Measurements from ENCODE around the gene LPIN2. TPM values are rescaled to one million over a fixed set of nuclear protein-coding genes. Genes with fewer than 3 reads are reported as not detected.

The LPIN2 gene, protein sequence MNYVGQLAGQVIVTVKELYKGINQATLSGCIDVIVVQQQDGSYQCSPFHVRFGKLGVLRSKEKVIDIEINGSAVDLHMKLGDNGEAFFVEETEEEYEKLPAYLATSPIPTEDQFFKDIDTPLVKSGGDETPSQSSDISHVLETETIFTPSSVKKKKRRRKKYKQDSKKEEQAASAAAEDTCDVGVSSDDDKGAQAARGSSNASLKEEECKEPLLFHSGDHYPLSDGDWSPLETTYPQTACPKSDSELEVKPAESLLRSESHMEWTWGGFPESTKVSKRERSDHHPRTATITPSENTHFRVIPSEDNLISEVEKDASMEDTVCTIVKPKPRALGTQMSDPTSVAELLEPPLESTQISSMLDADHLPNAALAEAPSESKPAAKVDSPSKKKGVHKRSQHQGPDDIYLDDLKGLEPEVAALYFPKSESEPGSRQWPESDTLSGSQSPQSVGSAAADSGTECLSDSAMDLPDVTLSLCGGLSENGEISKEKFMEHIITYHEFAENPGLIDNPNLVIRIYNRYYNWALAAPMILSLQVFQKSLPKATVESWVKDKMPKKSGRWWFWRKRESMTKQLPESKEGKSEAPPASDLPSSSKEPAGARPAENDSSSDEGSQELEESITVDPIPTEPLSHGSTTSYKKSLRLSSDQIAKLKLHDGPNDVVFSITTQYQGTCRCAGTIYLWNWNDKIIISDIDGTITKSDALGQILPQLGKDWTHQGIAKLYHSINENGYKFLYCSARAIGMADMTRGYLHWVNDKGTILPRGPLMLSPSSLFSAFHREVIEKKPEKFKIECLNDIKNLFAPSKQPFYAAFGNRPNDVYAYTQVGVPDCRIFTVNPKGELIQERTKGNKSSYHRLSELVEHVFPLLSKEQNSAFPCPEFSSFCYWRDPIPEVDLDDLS
- total RNA-seq: 1 to 10 TPM; 4.9 to 9.1 (median 8.2) TPM

GRCh38 chr18:3013024-3013804, at the start of gene LPIN2:
Gene LPIN2 (minus strand): TSS chr18:3013144. CDS start chr18:2960840, 52,304 bp downstream.
- H3K4me1 ChIP-seq: peaks cover 0 to 6% of the 10 kb centered on the region in 2 donors
- no peaks in the 10 kb centered on the region for H3K27me3 ChIP-seq
- peak; percentile 69 to 81 for TF ChIP-seq POLR2A (IDR thresholded peaks at IDR 0.05)
- TF ChIP-seq, protein P1, sequence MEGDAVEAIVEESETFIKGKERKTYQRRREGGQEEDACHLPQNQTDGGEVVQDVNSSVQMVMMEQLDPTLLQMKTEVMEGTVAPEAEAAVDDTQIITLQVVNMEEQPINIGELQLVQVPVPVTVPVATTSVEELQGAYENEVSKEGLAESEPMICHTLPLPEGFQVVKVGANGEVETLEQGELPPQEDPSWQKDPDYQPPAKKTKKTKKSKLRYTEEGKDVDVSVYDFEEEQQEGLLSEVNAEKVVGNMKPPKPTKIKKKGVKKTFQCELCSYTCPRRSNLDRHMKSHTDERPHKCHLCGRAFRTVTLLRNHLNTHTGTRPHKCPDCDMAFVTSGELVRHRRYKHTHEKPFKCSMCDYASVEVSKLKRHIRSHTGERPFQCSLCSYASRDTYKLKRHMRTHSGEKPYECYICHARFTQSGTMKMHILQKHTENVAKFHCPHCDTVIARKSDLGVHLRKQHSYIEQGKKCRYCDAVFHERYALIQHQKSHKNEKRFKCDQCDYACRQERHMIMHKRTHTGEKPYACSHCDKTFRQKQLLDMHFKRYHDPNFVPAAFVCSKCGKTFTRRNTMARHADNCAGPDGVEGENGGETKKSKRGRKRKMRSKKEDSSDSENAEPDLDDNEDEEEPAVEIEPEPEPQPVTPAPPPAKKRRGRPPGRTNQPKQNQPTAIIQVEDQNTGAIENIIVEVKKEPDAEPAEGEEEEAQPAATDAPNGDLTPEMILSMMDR (IDR thresholded peaks at IDR 0.05 in 4 of 5, conservative IDR thresholded peaks at IDR 0.05 in 1 of 5): peak in 1 of 5 experiments; percentile 9
- peak within 1 kb of the TSS; percentile 62 to 80 (median 70) for H3K4me3 ChIP-seq
- H3K27ac ChIP-seq: peak within 1 kb of the TSS; percentile 60 to 94 (median 78)
- DNase-seq: peak; percentile 87 to 97
- H3K36me3 ChIP-seq: no peaks in the 10 kb centered on the region
- peak; percentile 89 to 93 for ATAC-seq
- in situ Hi-C loops (cut with MboI; ENCODE audit: low sequenced_read_pairs in 4 of 4): loop anchor here in 2 of 4 donors (10.0 to 25.0 kb wide), 3 partner anchors 58 to 232 kb away; partner anchors contain the start of gene MYL12A (in 1 of the 2)
- H3K9me3 ChIP-seq: no peaks in the 10 kb centered on the region
- intact Hi-C loops (cut with DNase I; ENCODE audit: low total_unique reads): loop anchor here (1.0 to 5.0 kb wide), 4 partner anchors 50 to 438 kb away; partner anchors contain the start of genes MYL12A and MYL12B

GRCh38 chr18:3061581-3062312, 48.8 kb upstream of the LPIN2 start:
- peak overlapping the region in 2 of 4 donors; percentile 59 to 71 for H3K27ac ChIP-seq
- no peaks in the 10 kb centered on the region for H3K9me3 ChIP-seq

DNA sequence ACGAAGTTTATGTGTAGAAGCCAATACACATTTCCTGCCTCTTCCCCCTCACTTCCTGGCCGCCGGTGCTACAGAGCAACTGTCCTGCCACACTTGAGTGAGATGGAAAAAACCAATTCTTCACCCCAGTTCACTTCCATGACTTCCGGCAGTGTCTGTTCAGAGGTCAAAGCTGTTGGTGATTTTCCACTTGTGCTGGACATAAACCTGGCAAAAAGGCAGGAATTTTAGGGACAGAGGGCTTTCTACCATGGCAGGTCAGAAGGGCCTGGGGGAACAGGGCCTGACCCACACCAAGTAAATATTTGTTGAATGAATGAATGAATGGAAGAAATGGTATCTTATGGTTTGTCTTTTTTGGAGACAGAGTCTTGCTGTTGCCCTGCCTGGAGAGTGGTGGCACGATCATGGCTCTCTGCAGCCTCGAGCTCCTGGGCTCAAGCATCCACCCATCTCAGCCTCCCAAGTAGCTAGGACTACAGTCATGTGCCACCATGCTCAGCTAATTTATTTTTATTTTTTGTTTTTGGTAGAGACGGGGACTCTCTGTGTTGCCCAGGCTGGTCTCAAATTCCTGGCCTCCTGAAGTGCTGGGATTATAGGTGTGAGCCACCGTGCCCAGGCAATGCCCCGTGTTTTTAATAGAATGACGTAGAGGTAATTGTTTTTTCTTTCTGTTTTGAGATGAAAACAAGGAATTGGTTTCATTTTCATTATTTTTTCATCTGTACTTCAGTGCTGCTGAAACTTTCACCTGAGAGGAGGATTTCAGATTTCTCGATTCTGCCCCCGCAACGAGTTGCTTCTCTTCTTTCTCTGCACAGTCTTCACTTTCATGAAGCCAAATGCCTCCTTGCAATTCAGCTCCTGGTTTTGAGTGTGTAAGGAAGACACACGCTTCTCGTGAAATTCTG, 48.0 kb upstream of the LPIN2 start:
- no peak overlapping the region for H3K4me3 ChIP-seq
- in situ Hi-C loops (cut with MboI; ENCODE audit: low sequenced_read_pairs in 4 of 4) (loop anchor here in 1 of 4 donors (5.0 kb wide), 1 partner anchor 124 kb away; no protein-coding TSS in a partner anchor), intact Hi-C loops (cut with DNase I; ENCODE audit: low total_unique reads) (no loop called here)
- DNase-seq (no peak), ATAC-seq (peak; percentile 2 to 36)
- peak overlapping the region in 3 of 4 donors; percentile 47 to 71 (median 59) for H3K27ac ChIP-seq
- no peaks in the 10 kb centered on the region for H3K27me3 ChIP-seq
- no peaks in the 10 kb centered on the region for H3K36me3 ChIP-seq
- no peak for TF ChIP-seq POLR2A (IDR thresholded peaks at IDR 0.05)
- TF ChIP-seq, protein P1 (IDR thresholded peaks at IDR 0.05 in 4 of 5, conservative IDR thresholded peaks at IDR 0.05 in 1 of 5): no peak
- H3K9me3 ChIP-seq: no peaks in the 10 kb centered on the region
- H3K4me1 ChIP-seq: peaks cover 3 to 5% of the 10 kb centered on the region in 2 donors

More at GRCh38 chr18:3061581-3062312, 48.8 kb upstream of the LPIN2 start:
- DNase-seq (no peak), ATAC-seq (no peak)
- Histone ChIP-seq H3K4me3 (no peak overlapping the region), H3K36me3 (peaks cover 0 to 5% of the 10 kb centered on the region in 2 donors), H3K4me1 (peaks cover 3 to 5% of the 10 kb centered on the region in 2 donors), H3K27me3 (no peaks in the 10 kb centered on the region)
- intact Hi-C loops (cut with DNase I; ENCODE audit: low total_unique reads): loop anchor here (2.0 kb wide), 1 partner anchor 49 kb away; the partner anchor contains the start of gene LPIN2
- in situ Hi-C loops (cut with MboI; ENCODE audit: low sequenced_read_pairs in 4 of 4): loop anchor here in 1 of 4 donors (5.0 kb wide), 1 partner anchor 124 kb away; no protein-coding TSS in a partner anchor
- no peak for TF ChIP-seq POLR2A (IDR thresholded peaks at IDR 0.05)
- TF ChIP-seq, protein P1 (IDR thresholded peaks at IDR 0.05 in 4 of 5, conservative IDR thresholded peaks at IDR 0.05 in 1 of 5): no peak

All from gastrocnemius medialis (tissue), 4 donors.